GM19025 (cell line): ENCODE data around the gene CGB2.
"Not testable (repeated sequence)": the region's sequence is repeated elsewhere in the genome, so short reads cannot be mapped to it uniquely, and the experiment has no call there.

Experiments
- ATAC-seq: cut with Tn5 transposase; IDR thresholded peaks from one replicate; pipeline ENCODE4 v1.9.1; 2021; ENCODE audit warnings: mild to moderate bottlenecking, low read depth, moderate library complexity; ENCODE audit not compliant: unreplicated experiment

Gene CGB2

GRCh38 chr19:49030323-49030722 lies 1.4 kb upstream of the CGB2 start:
- ATAC-seq, result not testable (repeated sequence)

DNA sequence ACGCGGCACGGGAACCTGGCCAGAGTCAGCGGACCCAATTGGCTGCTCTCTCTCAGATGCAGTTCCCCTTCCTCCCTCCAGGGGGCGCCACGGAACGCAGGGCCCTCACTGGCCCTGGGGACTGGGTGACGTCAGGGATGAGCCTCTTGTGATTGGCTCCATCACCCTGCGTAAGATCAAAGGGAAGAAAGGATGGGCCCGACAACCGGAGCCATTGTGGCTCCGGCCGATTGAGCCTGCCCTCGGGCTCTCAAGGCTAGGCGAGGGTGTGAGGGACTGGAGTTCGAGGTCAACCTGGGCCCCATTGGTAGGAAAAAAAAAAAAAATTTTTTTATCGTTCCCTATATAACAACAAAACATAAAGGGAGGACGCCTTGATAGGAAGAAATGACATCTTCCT lies 5.1 kb downstream of the CGB2 start, which contains the start of gene CGB1:
TSS of gene CGB1 (minus strand) at position 81 of the 400 bp plus-strand sequence. CDS start 184 bp downstream, outside the sequence.
- not testable (repeated sequence) for ATAC-seq

DNA sequence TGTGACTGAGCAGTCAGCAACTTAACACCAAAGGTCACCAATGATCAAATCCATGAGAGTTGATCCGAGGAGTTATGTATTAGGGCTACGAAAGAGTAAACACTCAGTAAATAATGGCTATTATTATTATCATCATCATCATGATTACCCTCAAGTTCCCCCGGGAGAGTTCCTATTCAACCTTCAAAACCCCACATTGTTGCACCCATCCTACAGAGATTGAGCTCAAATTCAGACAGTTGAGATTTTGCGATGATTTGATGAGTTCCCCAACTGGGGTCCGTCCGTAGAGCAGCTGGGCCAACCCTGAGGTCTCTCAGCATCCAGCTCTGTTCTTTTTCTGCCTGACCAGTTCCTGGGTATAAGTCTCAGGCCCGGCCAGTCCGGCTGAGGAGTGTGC lies 6.4 kb downstream of the CGB2 start:
- ATAC-seq, result not testable (repeated sequence)

DNA sequence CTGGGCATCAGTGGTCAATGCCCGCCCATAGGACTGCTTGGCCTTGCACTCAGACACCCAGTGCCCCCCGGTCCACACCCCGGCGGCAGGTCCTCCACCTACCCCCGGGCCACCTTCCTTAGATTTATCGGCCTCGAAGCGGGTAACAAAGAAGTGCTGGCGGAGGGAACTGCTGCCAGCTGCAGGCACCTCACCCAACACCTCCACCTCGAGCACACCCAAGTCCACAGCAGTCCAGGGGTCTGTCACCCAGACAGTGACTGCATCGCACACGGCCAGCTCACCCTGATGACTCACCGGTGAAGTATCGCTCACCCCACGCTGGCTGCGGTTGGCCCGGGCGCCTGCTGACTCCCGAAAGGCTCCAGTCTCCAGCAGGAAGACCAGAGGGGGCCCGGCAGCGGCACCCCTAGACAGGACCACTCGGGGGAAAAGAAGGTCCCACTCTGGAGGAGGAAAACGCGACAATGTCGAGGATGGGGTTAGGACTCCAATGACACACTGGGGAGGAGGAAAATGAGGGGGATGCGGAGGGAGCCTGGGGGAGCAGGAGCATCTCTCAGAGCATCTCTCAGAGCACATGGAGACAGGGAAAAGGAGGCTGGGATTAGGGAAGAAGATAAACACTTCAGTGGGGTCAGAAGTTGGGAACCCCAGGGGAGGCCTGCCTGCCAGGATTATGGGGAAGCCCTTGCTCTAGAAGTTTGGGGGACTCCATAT lies 7.0 kb downstream of the CGB2 start:
- ATAC-seq, result not testable (repeated sequence)

DNA sequence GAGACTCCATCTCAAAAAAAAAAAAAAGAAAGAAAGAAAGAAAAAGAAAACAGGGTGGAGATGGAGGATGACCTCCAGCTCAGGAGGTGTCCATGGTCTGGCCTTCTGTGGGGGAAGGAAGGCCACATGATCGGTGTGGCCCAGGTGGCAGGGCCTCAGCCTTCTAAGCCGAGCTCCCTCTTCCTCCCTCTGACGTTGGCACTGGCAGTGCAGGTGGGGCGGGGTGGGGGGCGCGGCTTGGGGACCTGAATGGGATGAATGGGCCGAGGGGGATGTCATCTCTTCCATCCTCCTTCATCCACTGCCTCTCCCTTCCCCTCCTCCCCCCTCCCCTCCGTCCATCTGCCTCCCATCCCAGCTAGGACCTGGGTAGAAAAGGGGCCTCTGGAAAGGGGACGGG lies 8.0 kb downstream of the CGB2 start:
- not testable (repeated sequence) for ATAC-seq

DNA sequence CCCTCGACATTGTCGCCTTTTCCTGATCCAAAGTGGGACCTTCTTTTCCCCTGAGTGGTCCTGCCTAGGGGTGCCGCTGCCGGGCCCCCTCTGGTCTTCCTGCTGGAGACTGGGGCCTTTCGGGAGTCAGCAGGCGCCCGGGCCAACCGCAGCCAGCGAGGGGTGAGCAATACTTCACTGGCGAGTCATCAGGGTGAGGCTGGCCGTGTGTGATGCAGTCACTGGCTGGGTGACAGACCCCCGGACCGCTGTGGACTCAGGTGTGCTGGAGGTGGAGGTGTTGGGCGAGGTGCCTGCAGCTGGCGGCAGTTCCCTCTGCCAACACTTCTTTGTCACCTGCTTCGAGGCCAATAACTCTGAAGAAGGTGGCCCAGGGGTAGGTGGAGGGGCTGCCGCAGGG lies 10.5 kb downstream of the CGB2 start:
- no peak for ATAC-seq

GRCh38 chr19:49042666-49043065 lies 11.0 kb downstream of the CGB2 start:
- ATAC-seq, result not testable (repeated sequence)

DNA sequence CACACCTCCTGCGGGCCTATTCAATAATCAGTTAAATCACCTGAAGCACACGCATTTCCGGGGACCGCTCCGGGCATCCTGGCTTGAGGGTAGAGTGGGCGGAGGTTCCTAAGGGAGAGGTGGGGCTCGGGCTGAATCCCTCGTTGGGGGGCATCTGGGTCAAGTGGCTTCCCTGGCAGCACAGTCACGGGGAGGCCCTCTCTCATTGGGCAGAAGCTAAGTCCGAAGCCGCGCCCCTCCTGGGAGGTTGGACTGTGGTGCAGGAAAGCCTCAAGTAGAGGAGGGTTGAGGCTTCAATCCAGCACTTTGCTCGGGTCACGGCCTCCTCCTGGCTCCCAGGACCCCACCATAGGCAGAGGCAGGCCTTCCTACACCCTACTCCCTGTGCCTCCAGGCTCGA lies 11.9 kb downstream of the CGB2 start, which contains the start of gene CGB5:
TSS of gene CGB5 (plus strand) at position 301 of the 400 bp plus-strand sequence. CDS start 362 bp downstream, outside the sequence.
- not testable (repeated sequence) for ATAC-seq

GRCh38 chr19:49049011-49049410 lies 17.3 kb downstream of the CGB2 start, which contains the start of gene CGB8:
Gene CGB8, minus strand, starts transcription at chr19:49049111. Its CDS starts 372 bp downstream, at chr19:49048739.
- not testable (repeated sequence) for ATAC-seq

- ATAC-seq, result not testable (repeated sequence)
Measured at GRCh38 chr19:49049834-49050233, 18.1 kb downstream of the CGB2 start.

DNA sequence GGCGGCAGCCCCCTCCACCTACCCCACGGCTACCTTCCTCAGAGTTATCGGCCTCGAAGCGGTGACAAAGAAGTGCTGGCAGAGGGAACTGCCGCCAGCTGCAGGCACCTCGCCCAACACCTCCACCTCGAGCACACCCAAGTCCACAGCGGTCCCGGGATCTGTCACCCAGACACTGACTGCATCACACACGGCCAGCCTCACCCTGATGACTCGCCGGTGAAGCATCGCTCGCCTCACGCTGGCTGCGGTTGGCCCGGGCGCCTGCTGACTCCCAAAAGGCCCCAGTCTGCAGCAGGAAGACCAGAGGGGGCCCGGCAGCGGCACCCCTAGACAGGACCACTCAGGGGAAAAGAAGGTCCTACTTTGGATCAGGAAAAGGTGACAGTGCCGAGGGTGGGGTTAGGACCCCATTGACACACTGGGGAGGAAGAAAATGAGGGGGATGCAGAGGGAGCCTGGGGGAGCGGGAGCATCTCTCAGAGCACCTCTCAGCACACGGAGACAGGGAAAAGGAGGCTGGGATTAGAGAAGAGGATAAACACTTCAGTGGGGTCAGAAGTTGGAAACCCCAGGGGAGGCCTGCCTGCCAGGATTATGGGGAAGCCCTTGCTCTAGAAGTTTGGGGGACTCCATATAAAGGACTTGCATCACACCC lies 18.8 kb downstream of the CGB2 start:
- not testable (repeated sequence) for ATAC-seq

GRCh38 chr19:49056101-49056901 lies 24.6 kb downstream of the CGB2 start:
- ATAC-seq, result no peak

DNA sequence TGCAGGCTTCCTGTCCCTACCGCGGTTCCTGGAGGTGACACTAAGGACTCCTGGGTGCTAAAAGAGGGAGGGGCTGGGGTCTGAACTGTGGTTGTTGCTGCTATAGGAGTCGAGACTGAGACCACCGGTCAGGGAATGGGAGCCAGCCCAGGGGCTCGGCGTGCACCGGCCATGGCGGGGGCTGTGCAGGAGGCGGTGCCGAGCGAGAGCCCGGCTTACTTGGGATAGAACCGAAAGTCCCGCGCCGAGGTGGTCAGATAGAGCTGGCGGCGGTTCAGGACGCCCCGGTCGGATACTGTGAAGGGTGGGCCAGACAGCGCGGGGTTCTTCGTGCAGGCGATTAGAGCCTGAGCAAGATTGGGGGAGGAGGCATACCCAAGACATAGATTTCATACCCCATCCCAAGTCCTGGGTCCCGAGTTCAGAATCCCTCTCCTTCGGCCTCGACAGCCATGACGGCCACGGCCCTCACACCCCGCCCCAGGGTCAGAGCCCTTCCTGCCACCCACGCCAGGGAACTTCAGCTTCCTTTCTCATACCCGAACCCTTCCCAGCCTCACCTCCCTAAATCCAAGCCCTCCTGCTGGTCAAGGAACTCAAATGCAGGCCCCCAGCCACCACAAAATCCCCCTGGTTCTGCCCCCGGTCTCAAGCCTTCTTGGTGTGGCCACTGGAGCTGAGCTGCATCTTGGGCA lies 25.4 kb downstream of the CGB2 start:
- not testable (repeated sequence) for ATAC-seq

- no peak for ATAC-seq
Measured at GRCh38 chr19:49057636-49058234, 26.0 kb downstream of the CGB2 start, which contains the start of gene CGB7. Gene CGB7, minus strand, starts transcription at chr19:49057749. Its CDS starts 2,374 bp downstream, at chr19:49055375.

GRCh38 chr19:49058562-49058961 lies 26.9 kb downstream of the CGB2 start:
- ATAC-seq, result no peak

- ATAC-seq, result no peak
Measured at GRCh38 chr19:49059053-49059452, 27.4 kb downstream of the CGB2 start.

- no peak for ATAC-seq
Measured at GRCh38 chr19:49061000-49061399, 29.3 kb downstream of the CGB2 start.

- ATAC-seq, result no peak
Measured at GRCh38 chr19:49061445-49061844, 29.8 kb downstream of the CGB2 start.

DNA sequence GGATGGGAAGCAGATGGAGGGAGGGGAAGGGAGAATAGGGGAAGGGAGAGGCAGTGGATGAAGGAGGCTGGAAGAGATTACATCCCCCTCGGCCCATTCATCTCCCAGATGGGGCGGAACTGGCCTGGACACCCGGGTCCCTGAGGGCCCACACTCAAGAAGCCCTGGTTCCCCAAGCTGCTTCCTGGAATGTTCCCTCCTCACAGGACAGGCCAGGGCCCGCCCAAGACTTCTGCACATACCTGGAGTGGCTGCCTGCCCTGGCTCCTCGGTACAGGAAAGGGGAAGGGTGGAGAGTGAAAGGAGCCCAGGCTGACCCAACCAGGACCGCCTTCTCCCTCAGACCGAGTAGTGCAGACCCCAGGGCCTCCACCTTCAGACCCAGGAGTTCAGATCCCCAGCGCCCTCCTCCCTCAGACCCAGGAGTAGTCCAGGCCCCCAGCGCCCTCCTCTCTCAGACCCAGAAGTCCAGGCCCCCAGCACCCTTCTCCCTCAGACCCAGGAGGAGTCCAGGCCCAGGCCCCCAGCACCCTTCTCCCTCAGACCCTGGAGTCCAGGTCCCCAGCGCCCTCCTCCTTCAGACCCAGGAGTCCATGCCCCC lies 32.4 kb downstream of the CGB2 start:
- no peak for ATAC-seq
